GM18511 (cell line): ENCODE measurements around the gene AEBP2.

Source experiments
- ATAC-seq: cut with Tn5 transposase; IDR thresholded peaks from one replicate; pipeline ENCODE4 v1.9.1; 2021; ENCODE audit warnings: mild to moderate bottlenecking, moderate library complexity; ENCODE audit not compliant: unreplicated experiment

AEBP2 gene

GRCh38 chr12:19546611-19547162 lies 107.4 kb downstream of the AEBP2 start:
- no peak for ATAC-seq

GRCh38 chr12:19547271-19547671 lies 108.0 kb downstream of the AEBP2 start:
- no peak for ATAC-seq

- no peak for ATAC-seq
Measured at GRCh38 chr12:19548834-19549233, 109.5 kb downstream of the AEBP2 start.

- ATAC-seq = no peak
Measured at GRCh38 chr12:19550626-19551025, 111.3 kb downstream of the AEBP2 start.

GRCh38 chr12:19552441-19553097 lies 113.3 kb downstream of the AEBP2 start:
- peak; percentile 72 for ATAC-seq

- no peak for ATAC-seq
Measured at GRCh38 chr12:19553175-19553574, 113.9 kb downstream of the AEBP2 start.

GRCh38 chr12:19561411-19561961 lies 122.2 kb downstream of the AEBP2 start:
- no peak for ATAC-seq
